ENCODE measurements around the gene IL4R.

The IL4R gene

GRCh38 chr16:27330542-27330941 lies 16.8 kb downstream of the IL4R start:
- peak; percentile 99 for DNase-seq

GRCh38 chr16:27332105-27332504 lies 18.3 kb downstream of the IL4R start:
- peak; percentile 37 for DNase-seq

DNA sequence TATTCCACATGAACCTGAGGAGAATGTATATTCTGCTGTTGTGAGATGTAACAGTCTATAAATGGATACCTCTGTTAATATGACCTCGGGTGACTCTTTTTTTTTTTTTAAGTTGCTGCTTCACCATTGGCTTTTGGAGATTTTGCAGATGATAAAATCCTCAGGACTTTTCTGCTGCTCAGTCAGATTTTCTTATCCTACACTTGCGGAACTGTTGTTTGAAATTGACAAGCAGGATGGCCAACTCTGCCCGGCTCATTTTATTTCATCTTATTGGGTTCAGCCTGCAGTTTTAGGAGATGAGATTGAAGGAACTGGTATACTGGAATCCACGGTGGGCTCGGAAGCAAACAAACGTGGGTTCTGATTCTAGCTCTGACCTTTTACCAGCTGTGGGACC lies 19.3 kb downstream of the IL4R start:
- DNase-seq = no peak

- no peak for DNase-seq
Measured at GRCh38 chr16:27333549-27333948, 19.8 kb downstream of the IL4R start.

GRCh38 chr16:27334192-27334764 lies 20.5 kb downstream of the IL4R start:
- no peak for DNase-seq

DNA sequence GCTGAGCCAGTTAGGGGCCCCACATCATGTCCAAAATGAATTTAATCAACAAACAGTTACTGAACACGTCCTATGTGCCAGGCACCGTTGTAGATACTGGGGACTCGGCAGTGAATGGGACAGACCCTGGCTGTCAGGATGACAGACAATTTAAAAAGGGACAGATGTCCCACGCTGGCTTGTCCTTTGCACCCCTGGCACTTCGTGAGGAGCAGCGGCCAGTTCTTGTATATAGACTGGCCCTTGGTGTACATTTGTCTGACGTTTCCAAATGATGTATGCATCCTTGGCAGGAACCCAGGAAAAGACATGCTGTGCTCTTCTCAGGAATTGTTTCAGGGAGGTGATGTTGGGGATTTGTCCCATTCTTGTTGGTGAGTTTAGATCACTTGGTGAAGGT lies 21.1 kb downstream of the IL4R start:
- peak; percentile 59 for DNase-seq

- DNase-seq = peak; percentile 41
Measured at GRCh38 chr16:27335349-27336053, 21.7 kb downstream of the IL4R start.

DNA sequence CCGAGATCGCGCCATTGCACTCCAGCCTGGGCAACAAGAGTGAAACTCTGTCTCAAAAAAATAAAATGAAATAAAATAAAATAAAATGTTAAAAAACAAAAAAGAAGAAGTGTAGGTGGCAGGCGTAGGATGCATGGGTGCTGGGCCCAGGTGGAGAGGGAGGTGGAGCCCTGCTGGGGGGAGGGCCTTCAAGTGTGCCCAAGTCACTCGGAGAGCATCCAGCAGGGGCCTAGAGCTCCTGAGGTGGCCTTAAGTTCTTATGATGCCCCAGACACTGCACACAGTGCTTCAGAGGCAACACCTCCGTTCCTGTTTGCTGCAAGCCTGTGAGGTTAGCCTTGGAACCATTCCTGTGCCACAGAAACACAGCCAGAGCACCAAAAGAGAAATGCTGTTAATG lies 23.2 kb downstream of the IL4R start:
- no peak for DNase-seq

DNA sequence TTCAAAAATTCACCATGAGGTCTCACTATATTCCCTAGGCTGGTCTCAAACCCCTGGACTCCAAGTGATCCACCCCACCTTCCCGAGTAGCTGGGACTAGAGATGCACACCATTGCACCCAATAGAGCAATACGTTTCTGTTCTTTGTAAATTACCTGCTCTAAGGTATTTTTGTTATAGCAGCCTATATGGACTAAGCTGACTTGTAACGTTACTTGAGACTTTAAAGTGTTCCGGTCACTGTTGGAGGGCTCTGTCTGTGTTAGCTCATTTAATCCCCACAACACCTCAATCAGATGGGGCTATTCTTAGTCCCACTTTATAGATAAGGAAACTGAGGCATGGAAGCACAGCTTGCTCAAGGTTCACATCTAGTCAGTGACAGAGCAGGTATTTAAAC lies 25.4 kb downstream of the IL4R start:
- DNase-seq = no peak

DNA sequence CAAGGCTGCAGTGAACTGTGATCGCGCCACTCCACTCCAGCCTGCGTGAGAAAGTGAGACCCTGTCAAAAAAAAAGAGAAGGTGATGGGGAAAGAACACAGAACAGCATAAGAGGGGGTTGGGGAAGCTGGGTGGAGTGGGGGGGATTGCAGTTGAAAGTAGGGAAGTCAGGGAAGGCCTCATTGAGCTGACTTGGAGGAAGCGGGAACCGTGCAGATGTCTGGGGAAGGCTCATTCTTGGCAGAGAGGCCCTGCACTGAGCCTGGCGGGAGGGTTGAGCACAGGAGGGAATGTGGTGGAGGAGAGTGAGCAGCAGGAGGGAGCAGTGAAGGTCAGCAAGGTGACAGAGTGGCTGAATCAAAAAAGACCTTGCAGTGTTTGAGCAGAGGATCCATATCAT lies 26.9 kb downstream of the IL4R start:
- no peak for DNase-seq

DNA sequence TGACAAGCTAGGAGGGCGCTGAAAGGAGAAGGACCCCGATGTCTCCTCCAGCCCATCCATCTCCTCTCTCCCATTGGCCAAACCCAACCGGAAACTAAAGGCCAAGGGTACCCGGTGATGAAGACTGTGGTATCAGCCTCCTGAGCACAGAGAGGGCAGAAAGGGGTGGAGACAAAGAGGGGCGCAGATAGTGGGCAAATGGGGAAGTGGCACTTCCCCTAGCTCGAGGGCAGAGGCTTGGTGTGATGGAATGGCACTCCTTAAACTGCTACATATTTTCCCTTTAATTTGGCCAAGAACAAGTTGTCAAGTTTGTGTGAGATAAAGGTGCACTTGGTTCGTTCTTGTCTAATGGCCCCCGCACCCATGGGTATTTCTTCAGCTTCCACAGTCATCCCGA lies 27.8 kb downstream of the IL4R start:
- DNase-seq = no peak

DNA sequence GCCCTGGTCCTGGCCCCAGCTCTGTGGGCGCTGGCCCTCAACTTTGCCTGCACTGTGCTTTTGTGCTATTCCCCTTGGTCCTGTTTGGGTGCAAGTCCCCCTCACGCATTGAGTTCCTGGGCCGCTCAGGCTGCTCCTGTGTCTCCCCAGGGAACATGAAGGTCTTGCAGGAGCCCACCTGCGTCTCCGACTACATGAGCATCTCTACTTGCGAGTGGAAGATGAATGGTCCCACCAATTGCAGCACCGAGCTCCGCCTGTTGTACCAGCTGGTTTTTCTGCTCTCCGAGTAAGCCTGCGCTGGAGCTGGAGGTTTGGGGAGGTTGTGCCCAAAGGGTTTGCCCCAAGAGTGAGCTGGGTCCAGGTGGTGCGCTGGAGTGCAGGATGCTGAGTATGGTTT lies 28.2 kb downstream of the IL4R start:
- DNase-seq = no peak

GRCh38 chr16:27344721-27345120 lies 30.9 kb downstream of the IL4R start:
- DNase-seq = no peak

GRCh38 chr16:27345201-27345600 lies 31.4 kb downstream of the IL4R start:
- DNase-seq = no peak

DNA sequence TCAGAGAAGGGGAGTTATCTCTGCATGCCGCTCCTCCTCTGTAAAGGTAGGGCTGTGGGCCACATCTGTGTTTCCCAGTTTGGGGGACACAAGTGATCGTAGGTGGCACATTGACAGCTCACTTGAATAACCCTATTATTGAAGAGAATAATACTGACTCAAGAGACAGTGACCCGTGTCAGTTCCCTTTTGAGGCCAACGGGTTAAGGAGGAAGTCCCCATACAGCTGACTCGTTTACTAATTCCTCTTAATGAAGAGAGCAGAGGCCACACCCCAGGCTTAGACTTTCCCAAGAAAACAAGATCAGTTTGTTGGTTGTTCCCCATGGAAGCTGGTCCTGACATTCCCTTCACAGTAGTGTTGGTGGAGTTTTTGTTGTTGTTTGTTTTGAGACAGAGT lies 33.0 kb downstream of the IL4R start:
- DNase-seq = no peak

DNA sequence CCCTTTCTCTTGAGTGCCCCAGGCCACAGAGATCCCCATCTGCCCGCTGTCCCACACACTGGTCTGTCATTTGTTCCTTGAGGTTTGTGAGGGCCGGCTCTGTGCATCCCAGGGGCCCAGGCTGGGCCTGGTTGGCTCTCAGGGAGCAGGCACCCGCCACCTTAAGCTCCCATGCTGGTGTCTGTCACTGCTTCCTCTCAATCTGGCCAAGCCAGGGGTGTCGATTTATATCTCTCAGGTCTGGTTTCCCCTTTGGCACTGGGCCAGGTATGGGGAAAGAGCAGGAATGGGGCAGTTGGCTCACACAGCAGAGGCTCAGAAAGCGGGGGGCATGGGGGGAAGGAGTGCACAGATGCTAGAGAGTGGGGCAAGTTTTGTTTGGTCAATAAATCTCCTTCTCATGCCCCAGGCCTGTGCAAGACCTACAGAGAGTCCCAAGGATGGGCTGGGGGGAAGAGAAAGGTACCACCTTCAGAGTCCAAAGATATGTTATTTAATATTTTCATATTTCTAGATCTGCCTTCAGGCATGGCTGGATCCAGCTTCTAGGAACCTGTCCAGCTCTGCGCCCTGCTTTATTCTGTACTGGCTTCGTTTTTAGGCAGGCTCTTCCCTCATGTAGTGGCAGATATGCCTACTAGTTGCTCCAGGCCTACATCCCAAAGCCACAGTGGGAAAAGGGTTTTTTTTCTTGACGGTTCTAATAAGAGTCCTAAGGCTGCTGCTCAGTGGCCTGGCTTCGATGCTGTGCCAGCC lies 34.3 kb downstream of the IL4R start:
- DNase-seq = no peak

DNA sequence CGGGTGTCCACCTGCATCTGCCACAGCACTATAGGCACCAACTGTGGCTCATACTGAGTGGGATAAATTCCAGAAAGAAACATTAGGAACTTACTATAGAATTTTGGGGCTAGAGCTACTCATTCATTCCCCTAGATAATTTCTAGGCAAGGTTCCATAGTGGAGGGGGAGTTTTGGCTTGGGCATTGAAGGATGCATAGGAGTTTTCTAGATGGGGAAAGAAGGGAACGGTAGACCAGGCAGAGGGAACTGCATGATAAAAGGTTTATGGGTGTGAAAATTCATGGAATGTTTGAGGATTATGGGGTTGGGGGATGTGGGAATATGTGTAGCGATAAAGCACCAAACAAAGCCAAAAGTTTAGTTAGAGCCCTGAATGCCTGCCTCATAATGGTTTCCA lies 35.5 kb downstream of the IL4R start:
- no peak for DNase-seq

DNA sequence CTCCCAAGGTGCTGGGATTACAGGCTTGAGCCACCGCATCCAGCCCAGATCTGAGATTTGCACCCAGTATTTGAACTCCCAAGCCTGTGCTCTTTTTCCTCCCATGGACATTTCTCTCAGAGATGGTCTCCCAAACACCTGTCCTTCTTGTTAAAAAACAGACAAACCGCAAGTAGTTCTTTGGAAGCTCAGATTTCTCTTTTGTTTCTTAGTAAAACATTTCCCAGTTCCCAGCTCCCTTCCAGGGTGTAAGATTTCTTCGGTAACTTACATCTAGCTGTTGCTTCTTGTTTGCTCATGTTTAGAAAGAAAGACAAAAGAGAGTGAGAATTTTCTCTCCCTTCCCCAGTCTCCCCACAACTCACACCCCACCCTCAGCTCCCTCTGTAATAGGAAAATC lies 36.2 kb downstream of the IL4R start:
- DNase-seq = no peak

GRCh38 chr16:27351989-27352388 lies 38.2 kb downstream of the IL4R start:
- DNase-seq = no peak

DNA sequence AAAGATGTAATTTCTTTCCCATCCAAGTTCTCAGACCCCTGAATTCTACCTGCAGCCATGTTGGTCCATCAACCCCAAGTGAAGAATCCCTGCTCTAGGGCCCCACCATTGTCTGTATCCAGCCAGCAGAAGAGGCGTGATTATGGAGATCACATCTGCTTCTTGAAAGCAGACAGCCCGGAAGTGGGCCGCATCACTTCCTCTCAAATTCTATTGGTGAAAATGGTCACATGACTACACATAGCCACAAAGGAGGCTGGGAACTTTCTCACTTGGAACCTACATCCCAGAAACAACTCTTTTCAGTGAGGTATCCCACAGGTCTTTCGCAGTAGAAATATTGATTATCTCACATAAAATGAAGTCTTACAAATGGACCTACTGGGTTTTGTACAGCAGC lies 40.1 kb downstream of the IL4R start:
- no peak for DNase-seq

DNA sequence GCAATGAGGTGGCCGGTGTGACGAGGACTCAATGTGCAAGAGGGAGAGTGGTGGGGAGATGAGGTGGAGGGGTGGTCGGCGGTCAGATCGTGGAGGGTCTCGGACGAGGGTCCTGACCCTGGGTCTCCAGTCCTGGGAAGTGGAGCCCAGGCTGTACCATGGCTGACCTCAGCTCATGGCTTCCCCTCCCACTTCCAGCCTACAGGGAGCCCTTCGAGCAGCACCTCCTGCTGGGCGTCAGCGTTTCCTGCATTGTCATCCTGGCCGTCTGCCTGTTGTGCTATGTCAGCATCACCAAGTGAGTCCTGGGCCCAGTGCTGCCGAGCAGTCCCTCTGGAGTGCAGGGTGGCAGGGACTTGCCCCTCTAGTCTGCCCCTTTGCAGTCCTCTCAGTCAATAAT lies 41.8 kb downstream of the IL4R start:
- DNase-seq = peak; percentile 37

DNA sequence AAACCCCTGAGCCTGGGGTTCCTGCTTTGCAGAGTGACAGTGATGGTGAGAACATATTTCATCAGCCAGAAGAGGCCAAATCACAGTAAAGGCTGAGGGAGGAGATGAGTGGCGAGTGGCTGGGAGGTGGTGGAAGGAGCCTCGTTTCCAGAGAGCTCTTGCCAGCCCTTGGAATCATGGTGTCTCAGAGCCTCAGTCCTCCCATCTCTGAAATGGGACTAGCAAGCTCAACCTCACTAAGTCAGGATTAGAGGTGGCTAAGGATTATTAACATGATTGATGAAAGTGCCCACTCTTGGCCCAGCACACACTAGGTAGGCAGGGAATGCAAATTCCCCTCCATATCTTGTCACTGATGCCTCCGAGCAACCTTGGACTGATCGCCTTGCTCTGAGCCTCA lies 43.0 kb downstream of the IL4R start:
- DNase-seq = no peak

DNA sequence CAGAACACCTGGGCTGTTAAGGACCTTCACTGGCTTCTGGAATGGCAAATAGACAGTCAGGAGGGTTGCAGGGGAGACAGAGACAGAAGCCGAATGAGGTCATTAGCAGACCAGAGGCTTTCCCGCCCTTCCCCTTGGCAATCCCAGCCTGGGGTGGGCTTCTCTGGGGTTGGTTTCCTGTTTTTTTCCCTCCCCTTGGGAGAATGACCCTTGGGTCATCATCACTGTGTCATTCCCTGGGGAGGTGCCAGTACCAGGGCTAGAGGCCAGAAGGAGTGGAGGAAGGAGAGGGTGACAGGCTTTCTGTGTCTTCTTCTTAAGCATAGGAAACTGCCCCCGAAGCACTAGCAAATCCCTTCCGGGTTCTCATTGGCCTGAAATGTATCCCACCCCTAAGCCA lies 45.3 kb downstream of the IL4R start:
- DNase-seq = no peak

- no peak for DNase-seq
Measured at GRCh38 chr16:27359615-27360014, 45.8 kb downstream of the IL4R start.

Measured in fibroblast of skin of back (primary cell).